HEK293 (cell line): Measurements from ENCODE around the gene RPP25L.

ENCODE experiments used
- CTCF ChIA-PET: fragments of 350-600 bp; formaldehyde crosslinking; extraction: SDS; loops from one replicate; lab custom pipeline; 2021; ENCODE audit warnings: antibody characterized with exemption; lab: Yijun Ruan, JAX
- POLR2A ChIA-PET: fragments of 300-600 bp; formaldehyde crosslinking; extraction: SDS; loops from one replicate; lab custom pipeline; 2020; ENCODE audit warnings: antibody characterized with exemption, inconsistent platforms; lab: Yijun Ruan, JAX
- H3K27ac ChIP-seq: fragments of 200-500 bp; sonication (Bioruptor generic); 2 replicates; pipeline ENCODE4 v1.5.1; 2014; ENCODE audit warnings: low read depth, low read length, control low read depth, inconsistent platforms; ENCODE audit errors: extremely low read depth
- H3K36me3 ChIP-seq, 2 experiments: fragments of 200-500 bp in 1 of 2; sonication (Bioruptor generic) in 1 of 2; 1 replicate in 1 of 2; 2 replicates in 1 of 2; pipeline ENCODE4 v1.5.1; 2014 to 2017; ENCODE audit warnings: inconsistent platforms in 2 of 2, low read length in 2 of 2; ENCODE audit not compliant: control insufficient read depth in 2 of 2, insufficient read depth in 1 of 2
- H3K4me1 ChIP-seq: fragments of 200-500 bp; sonication (Bioruptor generic); 2 replicates; pipeline ENCODE4 v1.5.1; 2014; ENCODE audit warnings: mild to moderate bottlenecking, low read length, inconsistent platforms; ENCODE audit not compliant: control insufficient read depth, insufficient read depth
- H3K4me3 ChIP-seq: 2 replicates; pipeline ENCODE4 v1.5.1; 2011; ENCODE audit warnings: low read depth, mild to moderate bottlenecking, control low read depth, low read length, moderate library complexity
- H3K9me3 ChIP-seq: fragments of 200-500 bp; sonication (Bioruptor generic); 2 replicates; pipeline ENCODE4 v1.5.1; 2014; ENCODE audit warnings: low read depth, low read length, inconsistent platforms; ENCODE audit not compliant: control insufficient read depth, insufficient read depth
- GLIS1 ChIP-seq: fragments of 450-650 bp; formaldehyde crosslinking; IDR thresholded peaks from 2 replicates; pipeline ENCODE4 v1.5.1; 2016; ENCODE audit warnings: missing biosample characterization, missing genetic modification characterization
- KLF1 ChIP-seq: fragments of 450-650 bp; formaldehyde crosslinking; IDR thresholded peaks from 2 replicates; pipeline ENCODE4 v1.5.1; 2016; ENCODE audit warnings: missing biosample characterization, missing genetic modification characterization
- SCRT1 ChIP-seq: fragments of 450-650 bp; formaldehyde crosslinking; IDR thresholded peaks from 2 replicates; pipeline ENCODE4 v1.5.1; 2016; ENCODE audit warnings: missing biosample characterization, missing genetic modification characterization, borderline replicate concordance
- SCRT2 ChIP-seq: fragments of 450-650 bp; formaldehyde crosslinking; IDR thresholded peaks from 2 replicates; pipeline ENCODE4 v1.5.1; 2016; ENCODE audit warnings: missing biosample characterization, missing genetic modification characterization
- ZBTB44 ChIP-seq: fragments of 450-650 bp; IDR thresholded peaks from 2 replicates; pipeline ENCODE4 v1.5.1; 2018; ENCODE audit warnings: missing biosample characterization, mild to moderate bottlenecking, missing genetic modification characterization
- ZNF223 ChIP-seq: fragments of 450-650 bp; formaldehyde crosslinking; IDR thresholded peaks from 2 replicates; pipeline ENCODE4 v1.5.1; 2016; ENCODE audit warnings: missing biosample characterization, missing genetic modification characterization
- ZNF248 ChIP-seq: fragments of 450-650 bp; formaldehyde crosslinking; IDR thresholded peaks from 2 replicates; pipeline ENCODE4 v1.5.1; 2017; ENCODE audit warnings: missing biosample characterization, missing genetic modification characterization
- ZNF341 ChIP-seq: fragments of 450-650 bp; formaldehyde crosslinking; IDR thresholded peaks from 2 replicates; pipeline ENCODE4; 2016; ENCODE audit warnings: low read depth, missing biosample characterization, missing genetic modification characterization
- ZNF350 ChIP-seq: fragments of 450-650 bp; formaldehyde crosslinking; IDR thresholded peaks from 2 replicates; pipeline ENCODE4 v1.5.0; 2017; ENCODE audit warnings: missing biosample characterization, mild to moderate bottlenecking, missing genetic modification characterization
- ZNF473 ChIP-seq: fragments of 450-650 bp; formaldehyde crosslinking; IDR thresholded peaks from 2 replicates; pipeline ENCODE4 v1.5.1; 2017; ENCODE audit warnings: missing biosample characterization, missing genetic modification characterization
- ZNF501 ChIP-seq: fragments of 450-650 bp; formaldehyde crosslinking; IDR thresholded peaks from 2 replicates; pipeline ENCODE4 v1.5.1; 2016; ENCODE audit warnings: missing biosample characterization, missing genetic modification characterization
- ZNF555 ChIP-seq: fragments of 450-650 bp; formaldehyde crosslinking; conservative IDR thresholded peaks from 2 replicates; pipeline ENCODE4 v1.5.1; 2017; ENCODE audit warnings: missing biosample characterization, mild to moderate bottlenecking, missing genetic modification characterization, inconsistent platforms
- ZNF580 ChIP-seq: fragments of 450-650 bp; formaldehyde crosslinking; IDR thresholded peaks from 2 replicates; pipeline ENCODE4 v1.5.1; 2016; ENCODE audit warnings: missing biosample characterization, missing genetic modification characterization
- ZNF639 ChIP-seq: fragments of 450-650 bp; formaldehyde crosslinking; IDR thresholded peaks from 2 replicates; pipeline ENCODE4 v1.5.1; 2016; ENCODE audit warnings: missing biosample characterization, missing genetic modification characterization
- ZNF664 ChIP-seq: fragments of 450-650 bp; formaldehyde crosslinking; IDR thresholded peaks from 2 replicates; pipeline ENCODE4 v1.5.1; 2016; ENCODE audit warnings: missing biosample characterization, missing genetic modification characterization
- ZNF747 ChIP-seq: fragments of 450-650 bp; formaldehyde crosslinking; IDR thresholded peaks from 2 replicates; pipeline ENCODE4 v1.5.1; 2016; ENCODE audit warnings: missing biosample characterization, missing genetic modification characterization
- ZNF785 ChIP-seq: fragments of 450-650 bp; formaldehyde crosslinking; IDR thresholded peaks from 2 replicates; pipeline ENCODE4 v1.5.1; 2016; ENCODE audit warnings: missing biosample characterization, missing genetic modification characterization
- ZSCAN30 ChIP-seq: fragments of 450-650 bp; IDR thresholded peaks from 2 replicates; pipeline ENCODE4 v1.5.1; 2018; ENCODE audit warnings: missing biosample characterization, mild to moderate bottlenecking, missing genetic modification characterization, moderate library complexity

RPP25L gene

GRCh38 chr9:34601937-34602573 is 9.8 kb downstream of the RPP25L start:
- no peak overlapping the region for H3K4me3 ChIP-seq
- POLR2A ChIA-PET, result no interaction called here
- H3K9me3 ChIP-seq, result no peaks in the 10 kb centered on the region
- TF ChIP-seq SCRT2 (tag by site-specific recombination) (0 out of 2 replicates have a peak, but pooled peaks have one; percentile 43), GLIS1 (tag by site-specific recombination) (no peak), ZBTB44 (no peak)
- CTCF ChIA-PET, result interaction anchor here (0.7 to 6.1 kb wide), 17 partner anchors 9 to 270 kb away, joined by 3 to 105 read pairs (median 11); partner anchors contain the start of genes CCL27 and MYORG
- H3K27ac ChIP-seq, result no peak overlapping the region
- no peaks in the 10 kb centered on the region for H3K36me3 ChIP-seq
- no peaks in the 10 kb centered on the region for H3K4me1 ChIP-seq

- Histone ChIP-seq H3K36me3 (no peaks in the 10 kb centered on the region), H3K27ac (no peak overlapping the region), H3K4me1 (no peaks in the 10 kb centered on the region), H3K4me3 (no peak overlapping the region), H3K9me3 (no peaks in the 10 kb centered on the region)
- TF ChIP-seq KLF1 (tag by site-specific recombination) (no peak), ZNF555 (no peak), ZNF664 (tag by site-specific recombination) (peak; percentile 29; the same call in 1 of the 2 replicates), ZSCAN30 (tag by site-specific recombination) (no peak)
- CTCF ChIA-PET, result interaction anchor here (0.7 to 4.8 kb wide), 5 partner anchors 9 to 197 kb away, joined by 3 to 30 read pairs (median 15); no protein-coding TSS in a partner anchor
- POLR2A ChIA-PET, result no interaction called here
These were observed 11.0 kb downstream of the RPP25L start for GRCh38 chr9:34600908-34601307.

- ChIA-PET CTCF (interaction anchor here (0.8 to 4.8 kb wide), 8 partner anchors 8 to 196 kb away, joined by 4 to 30 read pairs (median 8); no protein-coding TSS in a partner anchor), POLR2A (no interaction called here)
- H3K9me3 ChIP-seq, result no peaks in the 10 kb centered on the region
- TF ChIP-seq ZNF473 (no peak), ZNF501 (tag by site-specific recombination) (no peak), ZNF341 (tag by site-specific recombination) (no peak), ZNF580 (tag by site-specific recombination) (no peak), ZNF747 (tag by site-specific recombination) (no peak), ZNF639 (tag by site-specific recombination) (no peak), ZNF350 (tag by site-specific recombination) (no peak), ZNF785 (no peak), ZNF223 (tag by site-specific recombination) (no peak), ZNF248 (no peak), SCRT1 (no peak)
- H3K27ac ChIP-seq, result no peak overlapping the region
- no peaks in the 10 kb centered on the region for H3K36me3 ChIP-seq
- H3K4me3 ChIP-seq, result no peak overlapping the region
- no peaks in the 10 kb centered on the region for H3K4me1 ChIP-seq
These were observed 12.4 kb downstream of the RPP25L start for GRCh38 chr9:34599546-34599945.
